Caco-2 (cell line): Measurements from ENCODE around the gene ZNF775. TPM values are rescaled to one million over a fixed set of nuclear protein-coding genes. Genes with fewer than 3 reads are reported as not detected.

Experiments
- BruUV-seq: library from RNA; stranded (reverse); fragments of 400-500 nt; replicated peaks from 2 replicates; lab custom pipeline; 2021; lab: Mats Ljungman, UMichigan
- CTCF ChIA-PET: fragments of 300-600 bp; sonication (Branson Sonifier 250); formaldehyde crosslinking; loops from one replicate; lab custom pipeline; 2022; ENCODE audit warnings: antibody characterized with exemption; lab: Charles Lee
- POLR2A ChIA-PET: fragments of 300-600 bp; sonication (Branson Sonifier 250); formaldehyde crosslinking; loops from one replicate; lab custom pipeline; 2022; ENCODE audit warnings: antibody characterized with exemption; lab: Charles Lee
- DNase-seq, 2 experiments: peaks; one replicate each; pipeline versions ENCODE4 v3.0.0 to v3.0.0-alpha.2; 2020 to 2022
- H3K27me3 ChIP-seq: replicated peaks from 2 replicates; pipeline ENCODE4 v1.6.0; 2011; ENCODE audit warnings: low read length; ENCODE audit not compliant: control insufficient read depth, insufficient read depth
- H3K36me3 ChIP-seq: 2 replicates; pipeline ENCODE4 v1.5.1; 2011; ENCODE audit warnings: low read length; ENCODE audit not compliant: control insufficient read depth, insufficient read depth
- H3K4me1 ChIP-seq: fragments of 250-450 bp; sonication (Bioruptor Pico); 2 replicates; pipeline ENCODE4 v1.5.1; 2020; ENCODE audit warnings: mild to moderate bottlenecking
- H3K4me3 ChIP-seq: 2 replicates; pipeline ENCODE4 v1.5.1; 2011; ENCODE audit warnings: low read depth, mild to moderate bottlenecking, control low read depth, low read length
- H3K9me3 ChIP-seq: fragments of 250-450 bp; sonication (Bioruptor Pico); 2 replicates; pipeline ENCODE4 v1.5.1; 2020; ENCODE audit warnings: mild to moderate bottlenecking, moderate library complexity
- H3K27ac Mint-ChIP-seq: one replicate; pipeline ENCODE4 v1.8.0; 2022; ENCODE audit warnings: mixed read lengths; ENCODE audit not compliant: unreplicated experiment
- H3K27me3 Mint-ChIP-seq: one replicate; pipeline ENCODE4 v1.8.0; 2022; ENCODE audit warnings: mixed read lengths; ENCODE audit not compliant: insufficient read depth, unreplicated experiment
- H3K36me3 Mint-ChIP-seq: one replicate; pipeline ENCODE4 v1.8.0; 2022; ENCODE audit warnings: mild to moderate bottlenecking, mixed read lengths; ENCODE audit not compliant: insufficient read depth, unreplicated experiment
- H3K4me1 Mint-ChIP-seq: one replicate; pipeline ENCODE4 v1.8.0; 2022; ENCODE audit warnings: low read depth, mixed read lengths; ENCODE audit not compliant: unreplicated experiment
- H3K4me3 Mint-ChIP-seq: one replicate; pipeline ENCODE4 v1.8.0; 2022; ENCODE audit warnings: mild to moderate bottlenecking, moderate library complexity, mixed read lengths; ENCODE audit not compliant: unreplicated experiment
- H3K9me3 Mint-ChIP-seq: one replicate; pipeline ENCODE4 v1.8.0; 2022; ENCODE audit warnings: mixed read lengths; ENCODE audit not compliant: unreplicated experiment
- CTCF ChIP-seq, 2 experiments: fragments of 200-600 bp in 1 of 2; IDR thresholded peaks; 1 replicate in 1 of 2; 2 replicates in 1 of 2; pipeline versions ENCODE4 v1.5.1 to v1.8.0; 2011 to 2022; ENCODE audit warnings: antibody characterized with exemption in 1 of 2, control low read depth in 1 of 2, inconsistent platforms in 1 of 2, low read depth in 1 of 2, low read length in 1 of 2, mild to moderate bottlenecking in 1 of 2, moderate library complexity in 1 of 2; ENCODE audit not compliant: insufficient read depth in 1 of 2, severe bottlenecking in 1 of 2, unreplicated experiment in 1 of 2
- intact Hi-C: fragments of 100-400 bp; cut with micrococcal nuclease; formaldehyde crosslinking; loops from one replicate; pipeline ENCODE4 v1.10.0; 2022; ENCODE audit not compliant: unreplicated experiment
- total RNA-seq: library from RNA; stranded (reverse); gene quantifications from 2 replicates; pipeline ENCODE4 v1.2.3, GENCODE V29; 2022

Gene ZNF775
- total RNA-seq, 1 experiment from 2014 or later: 4.0 TPM

GRCh38 chr7:150365673-150366398 is 13.3 kb upstream of the ZNF775 start:
- Histone ChIP-seq H3K4me3 (no peak overlapping the region), H3K4me1 (peaks cover 17% of the 10 kb centered on the region), H3K27me3 (no peaks in the 10 kb centered on the region), H3K9me3 (no peaks in the 10 kb centered on the region), H3K36me3 (peaks cover 2% of the 10 kb centered on the region; the same call in 1 of the 2 replicates)
- Mint-ChIP-seq H3K36me3 (peaks cover 26% of the 10 kb centered on the region), H3K27me3 (no peaks in the 10 kb centered on the region), H3K4me1 (no peaks in the 10 kb centered on the region), H3K27ac (no peak overlapping the region), H3K4me3 (no peak overlapping the region), H3K9me3 (no peaks in the 10 kb centered on the region)
- BruUV-seq: no TSS peak
- TF ChIP-seq CTCF (IDR thresholded peaks at IDR 0.05; ENCODE audit: insufficient read depth in 1 of 2, low read depth in 1 of 2, low read length in 1 of 2, severe bottlenecking in 1 of 2, unreplicated experiment in 1 of 2): no peak
- no peak for DNase-seq
- POLR2A ChIA-PET: interaction anchor here (0.7 kb wide), 1 partner anchor 12 kb away, joined by 4 read pairs; no protein-coding TSS in a partner anchor
- intact Hi-C loops: no loop called here
- CTCF ChIA-PET: no interaction called here

DNA sequence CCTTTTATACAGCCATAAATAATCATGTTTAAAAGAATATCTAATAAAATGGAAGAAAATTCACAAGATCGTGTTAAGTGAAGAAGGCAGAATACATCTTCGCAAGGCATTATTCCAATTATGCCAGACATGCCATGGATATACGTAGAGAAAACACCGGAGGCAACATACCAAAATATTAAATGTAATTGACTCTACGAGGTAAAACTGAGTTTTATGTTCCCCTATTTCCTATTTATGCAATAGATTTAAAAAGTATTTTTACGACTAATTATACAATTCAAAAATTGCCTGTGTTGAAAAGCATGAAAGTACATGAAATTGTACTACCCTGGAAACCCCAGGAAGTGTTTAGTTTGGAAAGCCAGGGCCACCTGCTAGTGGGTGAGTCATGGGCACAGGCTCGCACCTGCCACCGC is 11.4 kb upstream of the ZNF775 start:
- H3K27me3 Mint-ChIP-seq: no peaks in the 10 kb centered on the region
- DNase-seq: no peak
- no peaks in the 10 kb centered on the region for H3K4me1 Mint-ChIP-seq
- Histone ChIP-seq H3K9me3 (no peaks in the 10 kb centered on the region), H3K27me3 (no peaks in the 10 kb centered on the region), H3K36me3 (peaks cover 5% of the 10 kb centered on the region; the same call in 1 of the 2 replicates), H3K4me1 (peaks cover 17% of the 10 kb centered on the region), H3K4me3 (peak overlapping the region; percentile 91)
- intact Hi-C loops: loop anchor here (1.0 to 2.0 kb wide), 3 partner anchors 38 to 53 kb away; partner anchors contain the start of genes ACTR3C and LRRC61
- H3K27ac Mint-ChIP-seq: peak overlapping the region; percentile 99
- BruUV-seq: no TSS peak
- no peaks in the 10 kb centered on the region for H3K9me3 Mint-ChIP-seq
- peak overlapping the region; percentile 88 for H3K4me3 Mint-ChIP-seq
- ChIA-PET POLR2A (interaction anchor here (1.1 to 2.2 kb wide), 3 partner anchors 10 to 42 kb away, joined by 5 to 29 read pairs (median 5); no protein-coding TSS in a partner anchor), CTCF (interaction anchor here (1.3 to 2.8 kb wide), 2 partner anchors 10 to 13 kb away, joined by 3 to 9 read pairs; no protein-coding TSS in a partner anchor)
- TF ChIP-seq CTCF (IDR thresholded peaks at IDR 0.05; ENCODE audit: insufficient read depth in 1 of 2, low read depth in 1 of 2, low read length in 1 of 2, severe bottlenecking in 1 of 2, unreplicated experiment in 1 of 2): no peak
- H3K36me3 Mint-ChIP-seq: peaks cover 35% of the 10 kb centered on the region

DNA sequence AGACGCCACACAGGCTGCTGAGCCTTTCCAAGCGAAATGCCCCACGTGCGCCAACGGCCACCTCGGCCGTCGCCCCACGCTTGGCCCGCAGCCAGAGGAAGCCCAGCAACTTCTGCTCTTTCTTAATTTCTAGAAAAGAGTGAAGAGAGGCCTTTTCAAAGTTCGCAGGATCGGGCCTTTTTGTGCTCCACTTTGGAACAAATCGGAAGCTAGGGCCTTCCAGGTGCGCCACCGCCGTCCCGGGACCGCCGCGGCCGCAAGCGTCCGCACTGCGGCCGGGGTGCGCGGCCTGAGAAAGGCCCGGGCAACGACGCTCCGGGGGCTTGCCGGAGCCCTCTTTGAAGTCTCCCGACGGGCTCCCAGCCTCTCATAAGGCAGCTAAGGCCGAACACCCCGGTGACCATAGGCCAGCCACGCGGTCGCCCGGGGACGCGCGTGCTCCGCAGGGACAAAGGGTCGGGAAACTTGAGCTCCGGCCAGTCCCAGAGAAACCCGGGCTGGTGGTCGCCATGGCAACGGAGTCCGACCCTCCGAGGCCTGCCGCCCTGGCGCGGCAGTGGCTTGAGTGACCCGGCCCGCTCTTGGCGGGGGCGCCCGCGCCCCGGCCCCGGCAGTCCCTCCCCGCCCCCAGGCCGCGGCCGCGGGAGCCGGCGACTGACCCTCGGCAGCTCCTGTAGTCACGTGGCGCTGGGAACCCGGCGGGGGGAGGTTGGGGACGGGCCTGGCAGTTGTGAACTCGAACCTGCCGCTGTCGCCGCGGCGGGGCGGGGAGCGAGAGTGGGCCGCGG is 10.8 kb upstream of the ZNF775 start, which contains the start of gene REPIN1:
Gene REPIN1, plus strand, starts transcription at position 727 of the 788 bp plus-strand sequence. CDS start 890 bp downstream, outside the sequence.
- peaks cover 41% of the 10 kb centered on the region for H3K36me3 Mint-ChIP-seq
- peak within 1 kb of the TSS; percentile 99 for H3K27ac Mint-ChIP-seq
- no peaks in the 10 kb centered on the region for H3K27me3 ChIP-seq
- CTCF ChIA-PET: interaction anchor here (1.3 to 2.8 kb wide), 2 partner anchors 10 to 13 kb away, joined by 3 to 9 read pairs; no protein-coding TSS in a partner anchor
- POLR2A ChIA-PET: interaction anchor here (0.8 to 2.2 kb wide), 5 partner anchors 10 to 43 kb away, joined by 3 to 29 read pairs (median 5); no protein-coding TSS in a partner anchor
- H3K4me1 Mint-ChIP-seq: peaks cover under 1% of the 10 kb centered on the region
- intact Hi-C loops: loop anchor here (1.0 to 2.0 kb wide), 3 partner anchors 37 to 53 kb away; partner anchors contain the start of genes ACTR3C and LRRC61
- H3K4me3 ChIP-seq: peak within 1 kb of the TSS; percentile 91
- no peak for TF ChIP-seq CTCF (IDR thresholded peaks at IDR 0.05; ENCODE audit: insufficient read depth in 1 of 2, low read depth in 1 of 2, low read length in 1 of 2, severe bottlenecking in 1 of 2, unreplicated experiment in 1 of 2)
- BruUV-seq: no TSS peak
- H3K4me3 Mint-ChIP-seq: peak within 1 kb of the TSS; percentile 88
- peak; percentile 95 to 96 for DNase-seq
- H3K9me3 ChIP-seq: no peaks in the 10 kb centered on the region
- no peaks in the 10 kb centered on the region for H3K9me3 Mint-ChIP-seq
- H3K36me3 ChIP-seq: peaks cover 6% of the 10 kb centered on the region; the same call in 1 of the 2 replicates
- H3K4me1 ChIP-seq: peaks cover 17% of the 10 kb centered on the region
- H3K27me3 Mint-ChIP-seq: no peaks in the 10 kb centered on the region
